Retinal pigment epithelial cell (primary cell): Measurements from ENCODE around the gene ZNF500.

Source experiments
- DNase-seq: peaks from one replicate; pipeline ENCODE4 v3.0.0-alpha.2; 2010; ENCODE audit warnings: low read depth
- H3K4me3 ChIP-seq: 2 replicates; pipeline ENCODE4 v1.5.1; 2011; ENCODE audit warnings: mild to moderate bottlenecking, low read length, control low read depth, moderate library complexity
- TF ChIP-seq, protein P1 (sequence below): conservative IDR thresholded peaks from 2 replicates; pipeline ENCODE4 v1.5.1; 2011; ENCODE audit warnings: low read depth, low read length, control low read depth, inconsistent platforms

ZNF500 gene

DNA sequence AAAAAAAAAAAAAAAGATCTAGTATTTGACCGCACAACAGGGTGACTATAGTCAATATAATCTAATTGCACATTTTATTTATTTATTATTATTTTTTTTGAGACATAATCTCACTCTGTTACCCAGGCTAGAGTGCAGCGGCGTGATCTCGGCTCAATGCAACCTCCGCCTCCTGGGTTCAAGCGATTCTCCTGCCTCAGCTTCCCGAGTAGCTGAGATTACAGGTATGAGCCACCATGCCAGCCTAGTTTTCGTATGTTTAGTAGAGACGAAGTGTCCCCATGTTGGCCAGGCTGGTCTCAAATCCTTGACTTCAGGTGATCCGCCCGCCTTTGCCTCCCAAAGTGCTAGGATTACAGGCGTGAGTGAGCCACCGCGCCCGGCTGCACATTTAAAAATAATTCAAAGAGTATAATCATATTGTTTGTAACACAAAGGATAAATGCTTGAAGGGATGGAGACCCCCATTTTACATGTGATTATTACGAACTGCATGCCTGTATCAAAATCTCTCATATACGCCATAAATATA lies 33.7 kb downstream of the ZNF500 start:
- H3K4me3 ChIP-seq: peak overlapping the region; percentile 93
- DNase-seq: no peak
- TF ChIP-seq, protein P1, sequence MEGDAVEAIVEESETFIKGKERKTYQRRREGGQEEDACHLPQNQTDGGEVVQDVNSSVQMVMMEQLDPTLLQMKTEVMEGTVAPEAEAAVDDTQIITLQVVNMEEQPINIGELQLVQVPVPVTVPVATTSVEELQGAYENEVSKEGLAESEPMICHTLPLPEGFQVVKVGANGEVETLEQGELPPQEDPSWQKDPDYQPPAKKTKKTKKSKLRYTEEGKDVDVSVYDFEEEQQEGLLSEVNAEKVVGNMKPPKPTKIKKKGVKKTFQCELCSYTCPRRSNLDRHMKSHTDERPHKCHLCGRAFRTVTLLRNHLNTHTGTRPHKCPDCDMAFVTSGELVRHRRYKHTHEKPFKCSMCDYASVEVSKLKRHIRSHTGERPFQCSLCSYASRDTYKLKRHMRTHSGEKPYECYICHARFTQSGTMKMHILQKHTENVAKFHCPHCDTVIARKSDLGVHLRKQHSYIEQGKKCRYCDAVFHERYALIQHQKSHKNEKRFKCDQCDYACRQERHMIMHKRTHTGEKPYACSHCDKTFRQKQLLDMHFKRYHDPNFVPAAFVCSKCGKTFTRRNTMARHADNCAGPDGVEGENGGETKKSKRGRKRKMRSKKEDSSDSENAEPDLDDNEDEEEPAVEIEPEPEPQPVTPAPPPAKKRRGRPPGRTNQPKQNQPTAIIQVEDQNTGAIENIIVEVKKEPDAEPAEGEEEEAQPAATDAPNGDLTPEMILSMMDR: no peak

DNA sequence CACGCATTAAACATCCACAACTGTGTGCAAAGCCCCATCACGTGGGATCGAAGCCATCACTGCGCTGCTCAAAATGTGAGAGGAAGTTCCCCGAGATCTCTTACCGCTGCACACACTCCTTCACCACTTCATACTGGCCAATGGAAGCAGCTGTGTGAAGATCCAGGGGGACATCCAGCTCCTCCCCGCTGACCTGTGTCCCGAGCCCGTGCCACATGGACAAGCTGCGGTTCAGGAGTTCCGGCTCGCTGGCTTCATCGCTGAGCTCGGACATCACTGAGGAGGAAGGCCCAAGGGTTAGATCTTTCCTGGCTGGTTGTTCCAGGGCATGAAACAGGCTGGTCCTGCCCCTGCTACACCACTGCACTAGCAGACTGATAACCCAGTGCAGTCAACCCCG lies 37.1 kb downstream of the ZNF500 start:
- TF ChIP-seq, protein P1: no peak
- no peak overlapping the region for H3K4me3 ChIP-seq
- no peak for DNase-seq

DNA sequence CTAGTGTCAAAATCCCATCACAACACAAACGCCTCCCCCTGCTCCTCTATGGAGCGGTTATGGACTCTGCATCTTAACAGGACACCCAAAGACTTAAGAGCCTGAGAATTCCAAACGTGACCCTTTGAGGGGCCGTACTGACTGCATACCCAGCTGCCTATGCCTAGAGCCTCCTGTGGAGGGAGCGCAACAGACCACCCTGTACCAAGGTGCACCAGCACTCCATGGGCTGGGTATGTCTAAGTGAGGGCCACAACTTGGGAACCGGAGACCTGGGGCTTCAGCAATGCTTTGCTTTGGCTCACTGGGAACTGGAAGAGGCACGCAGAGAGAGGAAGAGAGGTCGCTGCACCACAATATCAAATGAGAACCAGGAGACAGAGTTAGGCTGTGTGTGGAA lies 38.3 kb downstream of the ZNF500 start:
- H3K4me3 ChIP-seq: no peak overlapping the region
- DNase-seq: no peak
- TF ChIP-seq, protein P1: no peak

DNA sequence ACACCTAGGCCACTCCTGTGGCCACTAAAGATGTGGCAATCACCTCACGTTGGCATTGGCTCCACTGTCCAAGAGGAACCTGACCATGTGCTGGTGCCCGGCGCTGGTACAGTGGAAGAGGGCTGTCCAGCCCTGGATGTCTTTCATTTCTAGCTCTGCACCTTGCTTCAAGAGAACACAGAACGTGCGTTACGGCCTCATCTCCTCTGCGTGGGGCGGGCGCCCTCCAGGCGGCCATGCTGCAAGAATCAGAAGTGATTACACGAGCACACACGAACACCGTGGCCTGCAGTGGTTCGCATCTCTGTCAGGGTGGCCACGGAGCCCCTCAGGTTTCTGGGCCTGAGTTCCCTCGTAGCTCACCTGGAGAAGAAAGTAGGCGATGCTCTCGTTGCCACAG lies 40.3 kb downstream of the ZNF500 start:
- TF ChIP-seq, protein P1: no peak
- no peak for DNase-seq
- H3K4me3 ChIP-seq: no peak overlapping the region

DNA sequence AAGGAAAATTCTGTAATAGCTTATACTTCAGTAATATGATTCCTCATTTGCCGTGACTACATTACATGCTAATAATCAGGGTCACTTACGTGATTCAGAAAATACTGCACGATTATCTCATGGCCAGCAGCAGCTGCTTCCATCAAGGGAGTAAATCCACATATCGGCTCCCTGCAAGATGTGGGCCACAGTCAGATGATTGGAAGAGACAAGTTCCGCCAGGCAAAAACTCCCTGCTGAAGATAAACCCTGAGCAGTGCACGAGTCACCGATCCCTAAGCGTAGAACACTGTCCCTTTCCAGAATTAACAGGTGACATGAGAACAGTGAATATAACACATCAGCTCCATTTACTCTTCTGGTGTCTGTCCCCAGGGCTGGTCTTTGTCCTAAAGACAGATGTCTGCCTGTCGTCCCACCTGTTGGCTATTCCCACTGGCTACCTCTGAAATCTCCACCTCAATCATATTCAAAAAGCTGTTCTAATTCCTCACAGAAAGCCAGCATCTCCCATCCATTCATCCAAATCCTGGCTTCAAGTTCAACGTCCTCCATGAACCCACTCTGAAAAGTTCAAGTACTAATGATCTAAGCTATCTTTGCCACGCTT lies 42.2 kb downstream of the ZNF500 start:
- TF ChIP-seq, protein P1: no peak
- DNase-seq: no peak
- no peak overlapping the region for H3K4me3 ChIP-seq

DNA sequence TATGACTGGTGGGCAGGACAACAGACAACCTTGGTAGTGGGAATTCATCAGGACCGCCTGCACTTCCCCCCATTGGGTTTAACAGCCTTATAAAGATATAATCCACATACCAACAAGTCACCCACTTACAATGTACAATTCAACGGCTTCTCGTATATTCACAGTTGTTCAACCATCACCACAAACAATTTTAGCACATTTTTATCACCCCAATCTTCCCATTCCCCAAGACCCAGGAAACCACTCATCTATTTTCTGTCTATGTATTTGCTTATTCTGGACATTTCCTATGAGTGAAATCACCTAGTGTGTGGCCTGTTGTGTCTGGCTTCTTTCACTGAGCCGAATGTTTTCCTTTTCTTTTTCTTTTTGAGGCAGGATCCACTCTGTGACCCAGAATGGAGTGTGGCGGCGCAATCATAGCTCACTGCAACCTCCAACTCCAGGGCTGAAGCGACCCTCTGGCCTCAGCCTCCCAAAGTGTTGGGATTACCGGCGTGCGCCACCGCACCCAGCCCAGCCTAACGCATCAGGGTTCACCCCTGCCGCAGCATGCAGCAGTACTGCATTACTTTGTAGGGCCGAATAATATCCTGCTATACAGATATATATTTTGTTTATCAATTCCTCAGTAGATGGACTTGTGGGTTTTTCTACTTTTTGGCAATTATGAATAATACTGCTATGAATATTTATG lies 43.7 kb downstream of the ZNF500 start:
- DNase-seq: no peak
- no peak overlapping the region for H3K4me3 ChIP-seq
- TF ChIP-seq, protein P1: no peak

DNA sequence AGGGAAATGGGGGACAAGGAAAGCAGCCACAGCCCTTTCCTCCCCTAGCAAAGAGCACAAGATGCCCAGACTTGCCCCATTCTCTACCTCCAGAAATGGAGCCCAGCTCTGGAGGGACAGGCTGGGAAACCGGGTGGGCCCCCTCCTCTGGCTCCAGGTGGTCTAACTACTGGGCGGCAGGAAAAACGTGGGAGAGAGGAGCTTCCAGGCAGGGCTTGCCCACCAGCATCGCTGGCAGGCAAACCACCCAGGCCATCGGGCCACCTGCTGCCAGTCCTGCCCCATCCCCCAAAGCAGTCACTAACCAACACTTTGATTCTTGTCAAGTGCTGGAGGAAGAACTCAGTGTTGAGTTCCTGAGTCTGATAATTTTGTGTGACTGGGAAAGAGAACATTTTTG lies 48.5 kb downstream of the ZNF500 start:
- DNase-seq: no peak
- H3K4me3 ChIP-seq: no peak overlapping the region
- TF ChIP-seq, protein P1: no peak
